HTR-8/SVneo (cell line): ENCODE measurements around the gene MAG.

Experiments
- DNase-seq: peaks from one replicate; pipeline ENCODE4 v3.0.0; 2011; ENCODE audit warnings: low spot score, mixed read lengths; ENCODE audit not compliant: insufficient read length
- FAIRE-seq: peaks from 2 replicates; lab custom pipeline; 2011; peaks lifted over from hg19 to GRCh38; lab: Jason Lieb, UNC

Gene MAG, protein sequence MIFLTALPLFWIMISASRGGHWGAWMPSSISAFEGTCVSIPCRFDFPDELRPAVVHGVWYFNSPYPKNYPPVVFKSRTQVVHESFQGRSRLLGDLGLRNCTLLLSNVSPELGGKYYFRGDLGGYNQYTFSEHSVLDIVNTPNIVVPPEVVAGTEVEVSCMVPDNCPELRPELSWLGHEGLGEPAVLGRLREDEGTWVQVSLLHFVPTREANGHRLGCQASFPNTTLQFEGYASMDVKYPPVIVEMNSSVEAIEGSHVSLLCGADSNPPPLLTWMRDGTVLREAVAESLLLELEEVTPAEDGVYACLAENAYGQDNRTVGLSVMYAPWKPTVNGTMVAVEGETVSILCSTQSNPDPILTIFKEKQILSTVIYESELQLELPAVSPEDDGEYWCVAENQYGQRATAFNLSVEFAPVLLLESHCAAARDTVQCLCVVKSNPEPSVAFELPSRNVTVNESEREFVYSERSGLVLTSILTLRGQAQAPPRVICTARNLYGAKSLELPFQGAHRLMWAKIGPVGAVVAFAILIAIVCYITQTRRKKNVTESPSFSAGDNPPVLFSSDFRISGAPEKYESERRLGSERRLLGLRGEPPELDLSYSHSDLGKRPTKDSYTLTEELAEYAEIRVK

DNA sequence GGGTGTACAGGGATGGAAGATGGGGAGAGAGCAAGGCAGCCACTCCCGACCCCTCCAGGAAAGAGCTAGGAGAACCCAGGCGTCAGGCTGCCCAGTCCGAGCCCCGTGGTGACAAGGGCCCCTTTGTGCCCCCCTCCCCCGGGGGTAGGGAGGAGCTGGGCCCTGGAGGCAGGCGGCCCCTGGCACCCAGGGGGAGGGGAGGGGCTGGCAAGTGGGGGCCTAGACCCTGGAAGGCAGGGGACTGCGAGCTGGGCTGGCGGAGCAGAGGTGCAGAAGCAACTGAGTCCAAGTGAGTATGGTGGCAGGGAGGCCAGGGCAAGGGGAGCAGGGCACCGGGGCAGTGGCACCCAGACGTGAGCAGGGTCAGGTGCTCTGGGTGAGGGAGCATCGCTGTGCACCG is at the start of gene MAG:
TSS of gene MAG (plus strand) at position 246 of the 400 bp plus-strand sequence. CDS start 3,248 bp downstream, outside the sequence.
- no peak for FAIRE-seq

DNA sequence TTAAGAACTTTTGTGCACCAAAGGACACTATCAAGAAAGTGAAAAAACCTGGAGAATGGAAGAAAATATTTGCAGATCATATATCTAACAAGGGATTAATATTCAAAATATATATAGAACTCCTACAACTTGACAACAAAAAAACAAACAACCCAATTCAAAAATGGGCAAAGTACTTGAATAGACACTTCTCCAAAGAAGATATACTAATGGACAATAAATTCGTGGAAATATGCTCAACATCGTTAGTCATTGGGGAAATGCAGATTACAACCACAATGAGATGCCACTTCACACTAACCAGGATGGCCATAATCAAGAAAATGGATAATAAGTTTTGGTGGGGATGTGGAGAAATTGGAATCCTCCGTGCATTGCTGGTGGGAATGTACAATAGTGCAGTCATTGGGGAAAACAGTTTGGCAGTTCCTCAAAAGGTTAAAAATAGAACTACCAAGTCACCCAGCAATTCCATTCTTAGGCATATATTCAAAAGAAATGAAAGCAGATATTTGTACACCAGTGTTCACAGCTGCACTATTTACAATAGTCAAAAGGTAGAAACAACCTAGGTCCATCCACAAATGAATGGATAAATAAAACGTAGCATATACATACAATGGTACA is 45.4 kb upstream of the MAG start:
- no peak for DNase-seq
- FAIRE-seq, result no peak

More for the DNA sequence above, at the start of gene MAG:
- no peak for DNase-seq

DNA sequence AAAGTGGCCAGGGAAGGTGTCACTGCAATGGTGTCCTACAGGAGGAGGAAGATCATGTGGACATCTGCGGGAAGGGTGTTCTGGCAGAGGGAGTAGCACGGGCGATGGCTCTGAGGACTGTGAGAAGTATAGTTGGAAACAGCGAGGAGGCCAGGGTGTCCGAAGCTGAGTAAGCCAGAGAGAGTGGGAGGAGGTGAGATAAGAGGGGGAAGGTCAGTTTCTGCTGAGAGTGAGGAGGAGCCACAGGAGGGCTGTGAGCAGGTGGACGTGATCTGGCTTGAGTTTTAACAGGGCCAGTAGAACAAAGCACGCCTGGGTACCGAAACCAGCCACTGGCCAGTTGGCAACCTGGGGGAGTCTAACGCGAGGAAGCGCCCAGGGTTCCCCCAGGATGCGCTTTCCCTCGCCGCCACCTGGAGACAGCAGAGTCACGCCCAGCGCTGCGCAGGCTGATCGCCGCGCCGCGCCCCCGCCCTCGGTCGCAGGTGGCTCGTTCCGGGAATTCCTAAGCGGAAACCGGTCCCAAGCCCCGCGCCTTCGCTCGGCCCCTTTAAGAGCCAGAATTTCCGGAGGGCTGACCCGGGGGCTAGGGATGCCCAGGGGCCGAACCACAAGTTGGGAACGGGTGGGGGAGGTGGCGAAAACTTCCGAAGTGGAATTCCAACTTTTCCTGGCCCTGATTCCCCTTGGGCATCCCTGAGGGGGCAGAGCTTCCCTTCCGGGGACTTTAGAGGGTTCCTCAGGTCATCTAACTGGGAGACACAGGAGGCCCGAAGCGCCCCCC is 44.2 kb upstream of the MAG start:
- FAIRE-seq (peak; percentile 74), DNase-seq (peak; percentile 75)

DNA sequence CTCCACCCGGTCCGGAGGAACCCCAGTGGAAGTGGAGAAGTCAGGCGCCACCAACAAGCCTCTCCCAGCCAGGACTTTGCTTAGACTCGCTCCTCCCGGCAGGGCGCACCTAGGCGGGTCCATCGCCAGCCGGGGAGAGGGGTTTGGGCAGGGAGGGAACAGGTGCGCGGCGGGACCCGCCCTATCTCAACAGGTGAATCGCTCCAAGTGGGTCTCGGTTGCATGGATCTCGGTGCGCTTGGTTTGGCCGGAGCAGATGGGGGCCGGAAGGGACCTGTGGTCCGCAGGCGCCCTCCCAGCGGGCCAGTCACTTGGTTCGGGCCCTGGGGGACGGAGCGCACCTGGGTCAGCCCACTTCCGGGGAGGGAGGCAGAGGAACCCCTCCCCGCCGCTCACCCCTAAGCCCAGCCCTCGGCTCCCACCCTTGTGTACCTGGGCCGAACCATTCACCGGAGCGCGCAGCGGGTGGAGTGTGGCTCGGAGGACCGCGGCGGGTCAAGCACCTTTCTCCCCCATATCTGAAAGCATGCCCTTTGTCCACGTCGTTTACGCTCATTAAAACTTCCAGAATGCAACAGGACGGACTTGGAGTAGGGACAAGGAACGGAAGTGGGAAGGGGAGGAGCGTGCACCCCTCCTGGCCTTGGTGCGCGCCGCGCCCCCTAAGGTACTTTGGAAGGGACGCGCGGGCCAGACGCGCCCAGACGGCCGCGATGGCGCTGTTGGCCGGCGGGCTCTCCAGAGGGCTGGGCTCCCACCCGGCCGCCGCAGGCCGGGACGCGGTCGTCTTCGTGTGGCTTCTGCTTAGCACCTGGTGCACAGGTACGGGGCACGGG is 43.4 kb upstream of the MAG start, which contains the start of gene LSR:
TSS of gene LSR (plus strand) at position 693 of the 836 bp plus-strand sequence. CDS start at position 714, 21 bp downstream.
- FAIRE-seq (peak; percentile 63), DNase-seq (peak; percentile 80)

DNA sequence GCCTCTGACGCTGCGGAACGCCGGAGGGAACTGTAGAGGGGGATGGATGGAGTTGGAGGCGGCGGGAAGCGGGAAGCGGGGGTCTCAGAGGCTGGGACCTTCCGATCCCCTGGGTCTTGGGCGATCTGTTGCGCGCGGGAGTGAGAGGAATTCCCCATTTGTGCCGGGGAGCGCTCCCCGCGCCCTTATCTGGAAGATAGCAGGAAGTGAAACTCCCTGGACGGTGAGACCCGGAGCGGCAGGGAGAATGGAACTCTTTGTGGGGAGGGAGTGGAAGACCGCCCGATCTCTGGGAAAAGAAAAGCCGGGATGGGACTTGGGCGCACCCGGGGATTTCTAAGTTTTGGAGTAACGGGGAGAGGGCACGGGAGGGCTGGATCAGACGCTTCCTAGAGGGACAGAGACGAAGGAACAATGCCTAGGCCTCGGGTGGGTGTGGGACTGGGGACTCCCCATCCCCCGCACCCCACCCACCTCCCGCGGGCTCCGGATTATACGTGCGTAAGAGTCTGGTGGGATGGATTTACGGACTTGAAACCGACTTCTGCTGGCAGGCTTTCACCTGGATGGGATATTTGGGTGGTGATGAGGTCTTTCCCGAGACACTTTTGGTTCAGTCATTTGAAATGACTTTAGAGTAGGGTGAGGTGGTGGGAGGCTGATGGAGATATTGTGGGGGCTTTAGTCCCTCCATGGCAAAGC is 42.7 kb upstream of the MAG start:
- FAIRE-seq, result no peak

DNA sequence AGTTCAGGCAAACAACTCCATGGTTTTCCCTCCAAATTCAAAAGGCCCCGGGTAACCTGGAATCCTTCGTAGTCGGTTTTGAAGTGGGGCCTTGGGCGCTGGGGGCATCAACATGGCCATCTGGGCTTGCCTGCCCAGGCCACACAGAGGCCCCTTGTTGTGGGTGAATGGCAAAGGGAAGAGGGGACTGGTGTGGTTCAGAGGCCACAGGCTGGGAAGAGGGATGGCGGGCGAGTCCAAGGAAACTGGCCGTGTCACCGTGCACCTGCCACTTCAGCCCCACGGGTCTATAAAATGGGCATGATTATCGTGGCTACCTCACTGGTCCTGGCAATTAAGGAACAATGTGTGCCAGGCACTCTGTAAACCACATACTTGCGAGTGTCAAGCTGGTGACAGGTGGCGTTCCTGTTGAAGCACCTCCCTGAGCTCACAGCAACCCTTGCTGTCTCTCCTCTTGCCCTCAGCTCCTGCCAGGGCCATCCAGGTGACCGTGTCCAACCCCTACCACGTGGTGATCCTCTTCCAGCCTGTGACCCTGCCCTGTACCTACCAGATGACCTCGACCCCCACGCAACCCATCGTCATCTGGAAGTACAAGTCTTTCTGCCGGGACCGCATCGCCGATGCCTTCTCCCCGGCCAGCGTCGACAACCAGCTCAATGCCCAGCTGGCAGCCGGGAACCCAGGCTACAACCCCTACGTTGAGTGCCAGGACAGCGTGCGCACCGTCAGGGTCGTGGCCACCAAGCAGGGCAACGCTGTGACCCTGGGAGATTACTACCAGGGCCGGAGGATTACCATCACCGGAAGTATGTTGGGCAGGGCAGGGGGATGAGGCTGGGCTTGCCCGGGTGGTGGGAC is 41.9 kb upstream of the MAG start:
- no peak for FAIRE-seq

More for the DNA sequence above, 42.7 kb upstream of the MAG start:
- DNase-seq, result no peak

DNA sequence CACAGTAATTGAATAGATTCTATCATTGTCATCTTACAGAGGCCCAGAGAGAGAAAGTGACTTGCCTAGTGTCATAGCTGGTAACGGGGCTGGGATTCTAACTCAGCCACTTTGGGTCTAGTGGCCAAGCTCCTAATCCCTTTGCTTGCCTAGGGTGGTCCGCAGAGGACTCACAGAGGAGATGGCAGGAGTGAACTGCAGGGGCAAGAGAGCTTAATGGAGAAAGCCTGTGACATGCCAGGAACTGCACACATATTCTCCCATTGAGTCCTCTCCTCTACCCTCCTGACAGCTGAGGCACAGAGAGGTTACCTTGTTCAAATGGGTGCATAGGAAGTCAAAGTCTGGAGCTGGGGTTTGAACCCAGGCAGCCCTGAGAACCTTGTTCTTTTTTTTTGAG is 40.5 kb upstream of the MAG start:
- no peak for FAIRE-seq
- DNase-seq, result no peak

More for the DNA sequence above, 41.9 kb upstream of the MAG start:
- no peak for DNase-seq

DNA sequence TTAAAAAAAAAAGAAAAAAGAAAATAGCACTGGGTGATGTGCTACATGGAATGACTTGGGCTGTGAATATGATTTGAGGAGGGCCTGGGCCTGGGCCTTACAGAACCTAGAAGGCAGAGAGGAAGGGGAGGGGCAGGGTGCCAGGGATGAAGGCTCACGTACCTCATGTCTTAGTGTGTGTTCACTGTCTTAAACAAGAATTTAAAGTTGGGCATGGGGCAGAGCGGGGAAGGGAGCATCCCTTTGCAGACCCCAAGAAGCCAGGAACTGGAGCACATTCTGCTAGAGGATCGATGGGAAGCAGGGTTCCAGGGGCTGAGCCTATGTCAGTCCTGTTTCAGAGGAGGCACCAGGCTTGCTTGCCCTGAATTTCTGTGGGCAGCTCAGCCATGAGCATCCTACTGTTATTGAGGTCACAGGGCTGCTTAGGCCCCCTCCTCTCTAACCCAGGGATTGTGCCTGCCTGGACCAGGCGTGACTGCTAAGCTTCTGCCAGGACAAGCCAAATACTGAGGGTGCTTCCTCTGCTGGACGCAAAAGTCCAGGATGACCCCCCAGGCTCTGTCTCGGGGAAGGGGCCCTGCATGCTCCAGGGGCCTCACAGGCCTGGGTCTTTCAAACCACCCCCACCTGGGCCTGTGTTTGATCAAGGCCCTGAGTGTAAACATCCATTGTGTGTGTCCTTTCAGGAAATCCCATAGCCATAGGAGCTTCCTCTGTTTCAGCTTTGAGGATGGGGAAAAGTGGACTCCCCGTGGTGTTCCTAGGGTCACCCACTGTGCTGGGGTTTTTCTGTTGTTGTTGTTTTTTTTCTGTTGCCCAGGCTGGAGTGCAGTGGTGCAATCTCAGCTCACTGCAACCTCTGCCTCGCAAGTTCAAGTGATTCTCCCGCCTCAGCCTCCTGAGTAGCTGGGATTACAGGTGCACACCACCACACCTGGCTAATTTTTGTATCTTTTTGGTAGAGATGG is 38.4 kb upstream of the MAG start:
- FAIRE-seq, result no peak
- DNase-seq, result no peak

DNA sequence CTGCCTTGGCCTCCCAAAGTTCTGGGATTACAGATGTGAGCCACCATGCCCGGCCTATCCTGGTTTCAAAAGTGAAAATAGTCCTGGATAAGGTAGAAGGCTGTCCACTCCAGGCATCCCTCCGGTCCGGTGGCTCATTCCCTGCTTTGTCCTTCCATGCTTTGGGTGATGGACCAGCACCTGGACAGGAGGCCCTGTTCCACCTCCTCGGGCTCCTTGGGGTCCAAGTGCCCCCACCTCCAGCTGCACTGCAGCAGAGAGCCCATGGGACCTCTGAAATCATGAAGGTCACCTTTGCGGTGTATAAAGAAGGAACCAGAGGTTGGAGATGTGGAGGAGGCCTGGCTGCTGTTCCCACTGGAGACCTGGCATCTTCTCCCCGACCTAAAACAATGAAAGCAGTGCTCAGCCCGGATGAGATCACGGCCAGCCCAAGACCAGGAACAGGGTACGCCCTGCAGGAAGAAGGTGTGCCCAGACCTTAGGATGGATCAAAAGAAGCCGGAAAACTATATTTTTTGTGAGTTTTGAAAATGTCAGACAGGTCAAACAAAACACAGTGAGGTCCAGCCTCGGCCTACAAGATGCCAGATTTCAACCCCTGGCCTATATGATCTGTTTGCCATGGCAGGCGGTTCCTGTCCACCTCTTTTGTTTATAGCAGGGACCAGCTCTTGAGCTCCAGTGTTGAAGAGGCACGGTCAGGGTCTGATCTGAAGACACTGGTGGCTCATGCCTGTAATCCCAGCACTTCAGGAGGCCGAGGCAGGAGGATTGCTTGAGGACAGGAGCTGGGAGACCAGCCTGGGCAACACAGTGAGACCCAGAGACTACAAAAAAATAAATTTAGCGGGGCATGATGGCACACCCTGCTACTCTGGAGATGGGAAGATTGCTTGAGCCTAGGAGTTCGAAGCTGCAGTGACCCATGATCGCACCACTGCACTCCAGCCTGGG is 37.3 kb upstream of the MAG start:
- DNase-seq (no peak), FAIRE-seq (no peak)

DNA sequence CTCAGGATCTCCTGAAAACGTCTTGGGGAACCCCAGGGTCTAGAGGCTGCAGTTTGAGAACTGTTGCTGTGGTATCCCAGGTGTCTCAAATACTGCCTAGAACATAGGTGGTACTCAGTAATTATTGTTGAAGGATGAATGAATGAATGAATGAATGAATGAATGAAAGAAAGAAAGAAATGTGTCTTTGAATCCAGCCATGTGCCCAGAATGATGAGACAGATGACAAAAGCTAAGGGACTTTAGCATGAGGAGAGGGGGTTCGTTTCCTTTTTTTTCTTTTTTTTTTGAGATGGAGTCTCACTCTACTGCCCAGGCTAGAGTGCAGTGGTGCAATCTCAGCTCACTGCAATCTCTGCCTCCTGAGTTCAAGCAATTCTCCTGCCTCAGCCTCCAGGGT is 35.4 kb upstream of the MAG start:
- FAIRE-seq (no peak), DNase-seq (no peak)

DNA sequence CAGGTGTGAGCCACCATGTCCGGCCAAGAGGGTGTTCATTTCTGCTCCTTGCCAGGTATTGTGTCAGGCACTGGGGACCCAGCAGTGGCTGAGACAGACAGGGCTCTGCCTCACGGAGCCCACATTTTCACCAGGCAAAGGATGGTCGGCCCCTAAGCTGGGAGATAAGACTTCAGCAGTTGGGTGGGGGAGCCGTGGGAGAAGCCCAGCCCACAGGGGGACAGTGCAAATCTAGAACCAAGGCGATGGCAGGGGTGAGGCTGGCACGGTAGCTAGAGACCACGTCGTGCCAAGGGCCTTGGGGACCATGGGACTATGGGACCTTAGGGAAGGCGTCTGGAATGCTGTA is 34.9 kb upstream of the MAG start:
- FAIRE-seq (no peak), DNase-seq (no peak)

DNA sequence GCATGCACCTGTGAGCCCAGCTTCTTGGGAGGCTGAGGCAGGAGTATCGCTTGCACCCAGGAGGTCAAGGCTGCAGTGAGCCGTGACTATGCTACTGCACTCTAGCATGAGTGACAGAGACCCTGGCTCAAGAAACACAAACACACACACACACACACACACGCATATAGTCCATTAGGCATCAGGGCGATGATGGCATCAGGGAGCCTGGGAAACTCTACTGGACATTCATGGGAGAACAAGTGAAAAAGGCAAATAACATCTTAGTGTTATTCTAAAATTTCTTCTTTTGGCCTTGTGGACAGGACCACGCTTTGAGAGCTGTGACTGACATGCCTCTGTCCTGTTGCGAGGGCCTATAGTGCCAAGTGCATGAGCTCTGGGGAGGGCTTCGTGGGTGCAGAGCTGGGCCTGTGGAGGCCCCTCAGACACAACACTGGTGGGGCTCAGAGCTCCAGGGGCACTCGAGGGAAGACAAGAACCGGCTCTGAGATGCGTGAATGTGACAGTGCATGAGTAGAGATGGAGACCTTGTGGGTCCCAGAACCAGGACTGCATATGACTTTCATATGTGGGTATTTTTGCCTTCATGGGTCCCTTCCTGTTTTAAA is 31.2 kb upstream of the MAG start:
- FAIRE-seq (no peak), DNase-seq (no peak)

DNA sequence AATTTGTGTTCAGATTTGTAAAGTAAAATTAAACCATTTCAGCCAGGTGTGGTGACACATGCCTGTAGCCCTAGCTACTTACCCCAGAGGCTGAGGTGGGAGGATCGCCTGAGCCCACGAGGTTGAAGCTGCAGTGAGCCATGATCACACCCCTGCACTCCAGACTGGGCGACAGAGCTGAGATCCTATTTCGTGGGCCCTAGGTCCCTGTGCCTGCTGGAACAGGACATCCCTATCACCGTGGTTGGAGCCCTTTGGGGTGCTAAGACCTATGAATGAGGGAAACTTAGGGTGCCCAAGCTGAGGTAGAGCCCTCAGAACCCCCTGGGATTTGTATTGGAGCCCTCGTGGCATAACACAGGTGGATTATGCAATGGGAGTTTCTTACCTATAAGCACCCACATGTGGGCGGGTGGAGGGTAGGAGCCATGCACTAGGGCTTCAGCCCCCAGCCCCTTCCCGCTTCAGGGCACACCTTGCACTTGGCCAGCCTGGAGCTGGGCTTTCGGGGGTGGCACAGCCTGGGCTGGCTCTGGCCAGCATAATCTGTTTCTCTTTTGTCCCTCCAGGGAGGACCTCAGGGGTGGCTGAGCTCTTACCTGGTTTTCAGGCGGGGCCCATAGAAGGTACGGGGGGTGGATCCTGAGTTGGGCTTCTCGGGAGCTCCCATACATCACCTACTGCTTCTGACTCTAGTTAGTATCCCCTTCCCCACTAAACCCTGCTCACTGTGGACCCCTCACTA is 30.4 kb upstream of the MAG start:
- DNase-seq (no peak), FAIRE-seq (no peak)

DNA sequence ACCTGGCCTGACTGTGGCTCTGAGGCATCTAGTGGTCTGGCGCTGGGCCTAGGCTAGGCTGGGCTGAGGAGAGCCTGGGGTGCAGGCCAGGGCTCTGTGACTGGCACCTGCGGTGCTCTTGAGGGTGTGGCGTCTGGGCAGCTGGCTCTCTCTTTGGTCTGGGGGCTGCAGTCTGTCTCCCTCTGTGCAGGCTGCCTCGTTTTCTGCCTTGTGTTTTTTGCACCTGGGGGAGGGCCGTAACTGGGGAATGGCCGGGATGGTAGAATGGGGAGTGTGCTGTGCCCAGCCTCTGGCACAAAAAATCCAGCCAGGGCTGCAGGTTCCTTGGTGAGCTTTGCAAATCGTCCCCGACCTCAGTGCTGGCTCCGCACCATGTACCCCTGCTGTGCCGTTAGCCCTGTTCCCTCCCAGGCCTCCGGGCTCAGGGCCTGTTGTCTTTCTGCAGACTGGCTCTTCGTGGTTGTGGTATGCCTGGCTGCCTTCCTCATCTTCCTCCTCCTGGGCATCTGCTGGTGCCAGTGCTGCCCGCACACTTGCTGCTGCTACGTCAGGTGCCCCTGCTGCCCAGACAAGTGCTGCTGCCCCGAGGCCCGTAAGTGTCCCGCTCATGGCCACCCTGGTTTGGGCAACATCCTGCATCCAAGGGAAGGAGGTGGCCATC is 29.7 kb upstream of the MAG start:
- FAIRE-seq (no peak), DNase-seq (no peak)
